HG02798 (cell line): ENCODE data around the gene PHLDB3.
A peak's percentile ranks its signal among the peaks of the same experiment; 100 is the strongest.
"Not testable (repeated sequence)": the region's sequence is repeated elsewhere in the genome, so short reads cannot be mapped to it uniquely, and the experiment has no call there.

Source experiments
- ATAC-seq: cut with Tn5 transposase; IDR thresholded peaks from one replicate; pipeline ENCODE4 v1.9.1; 2021; ENCODE audit warnings: mild to moderate bottlenecking; ENCODE audit not compliant: unreplicated experiment, poor library complexity

The PHLDB3 gene

DNA sequence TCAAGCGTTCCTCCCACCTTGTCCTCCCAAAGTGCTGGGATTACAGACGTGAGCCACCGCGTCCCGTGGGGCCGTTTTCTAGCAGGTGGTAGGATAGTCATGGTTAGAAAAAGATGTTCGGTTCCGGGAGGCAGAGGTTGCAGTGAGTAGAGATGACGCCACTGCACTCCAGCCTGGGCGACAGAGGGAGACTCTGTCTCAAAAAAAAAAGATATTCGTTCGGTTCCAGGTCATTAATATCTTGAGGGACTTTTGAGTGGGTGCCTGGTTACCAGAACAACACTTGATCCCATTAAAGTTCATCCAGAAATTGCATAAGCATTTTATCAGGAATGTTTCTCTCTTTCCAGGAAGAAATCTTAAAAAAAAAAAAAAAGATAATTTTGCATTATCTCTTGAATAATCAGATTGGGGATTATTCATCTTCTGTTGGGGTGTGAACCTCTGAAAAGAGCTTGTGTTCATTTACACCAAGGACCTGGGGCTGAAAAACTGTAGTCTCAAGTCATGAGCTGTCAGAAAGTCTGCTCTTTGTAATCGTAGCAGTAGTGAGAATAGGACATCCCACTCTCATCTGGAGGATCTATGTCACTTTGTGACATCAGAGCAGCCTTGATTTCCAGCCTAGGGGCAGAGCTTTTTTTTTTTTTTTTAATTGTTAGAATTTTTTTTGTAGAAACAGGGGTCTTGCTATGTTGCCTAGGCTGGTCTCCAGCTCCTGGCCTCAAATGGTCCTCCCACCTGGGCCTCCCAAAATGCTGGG, 23.5 kb upstream of the PHLDB3 start:
- ATAC-seq: no peak

DNA sequence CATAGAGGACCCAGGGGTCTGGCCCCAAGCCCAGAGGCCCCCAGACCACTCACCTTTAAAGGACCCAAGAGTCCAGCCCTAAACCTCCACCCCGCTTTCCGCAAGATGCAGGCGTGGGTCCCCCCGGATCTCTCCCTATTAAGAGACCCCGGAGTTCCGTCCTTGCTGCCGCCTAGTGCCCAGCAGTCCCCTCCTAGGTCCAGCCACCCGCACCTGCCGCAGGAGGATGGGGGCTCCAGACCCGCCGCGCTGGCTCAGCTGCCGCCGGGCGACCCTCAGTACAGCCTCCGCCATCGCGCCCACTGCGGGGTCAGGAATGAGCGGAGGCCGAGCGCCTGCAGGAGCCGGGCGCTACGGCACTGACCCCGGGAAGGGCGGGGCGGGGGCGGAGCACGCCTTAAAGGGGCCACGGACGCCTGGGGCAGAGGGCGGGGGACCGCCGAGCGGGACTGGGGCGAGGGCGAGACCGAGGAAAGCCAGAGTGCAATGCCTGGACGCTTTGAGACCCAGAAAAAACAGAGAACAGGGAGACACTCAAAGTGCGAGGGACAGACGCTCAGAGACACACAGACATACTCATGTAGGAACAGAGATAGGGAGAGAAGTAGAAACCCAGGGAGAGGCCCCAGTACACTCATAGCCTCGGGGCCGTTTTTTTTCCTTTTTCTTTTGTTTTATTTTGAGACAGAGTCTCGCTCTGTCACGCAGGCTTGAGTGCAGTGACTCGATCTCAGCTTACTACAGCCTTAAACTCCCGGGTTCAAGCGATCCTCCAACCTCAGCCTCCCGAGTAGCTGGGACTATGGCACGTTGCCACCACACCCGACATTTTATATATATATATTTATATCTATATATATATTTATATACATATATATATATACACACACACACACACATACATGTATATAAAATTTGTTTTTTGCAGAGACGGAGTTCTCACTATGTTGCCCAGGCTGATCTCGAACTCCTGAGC, 22.6 kb upstream of the PHLDB3 start, which contains the start of gene ETHE1:
Gene ETHE1 (minus strand): TSS at position 318 of the 976 bp plus-strand sequence. CDS start 24 bp downstream, at position 294.
- peak; percentile 78 for ATAC-seq

DNA sequence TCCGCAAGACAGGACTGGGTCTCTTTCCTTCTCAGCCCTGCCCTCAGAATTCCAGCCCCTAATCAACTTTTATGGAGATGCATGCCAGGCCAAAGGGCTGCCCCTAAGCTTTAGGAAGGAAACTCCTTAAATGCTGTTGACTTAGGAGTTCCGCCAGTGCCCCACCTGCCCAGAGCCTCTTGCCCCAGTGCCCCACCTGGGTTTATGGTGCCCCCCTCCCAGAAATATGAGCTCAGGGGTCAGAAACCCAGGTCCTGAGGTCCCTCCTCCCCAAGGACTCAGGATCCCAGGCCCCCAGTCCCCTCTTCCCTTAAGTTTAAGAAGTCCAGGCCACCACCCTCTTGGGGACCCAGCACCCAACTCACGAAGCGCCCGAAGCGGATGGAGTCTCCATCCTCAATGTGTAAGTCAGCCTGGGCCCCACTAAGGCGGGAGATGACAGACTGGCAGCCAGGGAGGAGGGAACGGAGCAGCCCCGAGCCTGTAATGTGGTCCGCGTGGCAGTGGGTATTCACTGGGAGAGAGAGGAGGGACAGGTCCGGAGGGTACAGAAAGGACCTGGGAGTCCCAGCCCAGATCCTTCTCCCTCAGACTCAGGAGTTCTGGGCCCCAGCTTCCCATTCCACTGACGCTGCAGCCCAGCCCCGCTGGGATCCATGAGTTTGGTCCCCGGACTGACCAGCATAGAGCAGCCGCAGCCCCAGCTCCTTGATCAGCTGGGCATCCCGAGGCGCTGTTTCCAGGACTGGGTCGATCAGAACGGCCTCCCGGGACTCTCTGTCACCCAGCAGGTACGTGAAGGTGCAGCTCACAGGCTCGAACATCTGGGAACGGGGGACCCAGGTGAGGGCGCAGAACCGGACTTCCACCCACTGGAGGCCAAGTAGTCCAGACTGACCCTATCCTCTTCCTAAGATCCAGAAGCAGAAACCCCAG, 21.6 kb upstream of the PHLDB3 start:
- ATAC-seq: no peak

DNA sequence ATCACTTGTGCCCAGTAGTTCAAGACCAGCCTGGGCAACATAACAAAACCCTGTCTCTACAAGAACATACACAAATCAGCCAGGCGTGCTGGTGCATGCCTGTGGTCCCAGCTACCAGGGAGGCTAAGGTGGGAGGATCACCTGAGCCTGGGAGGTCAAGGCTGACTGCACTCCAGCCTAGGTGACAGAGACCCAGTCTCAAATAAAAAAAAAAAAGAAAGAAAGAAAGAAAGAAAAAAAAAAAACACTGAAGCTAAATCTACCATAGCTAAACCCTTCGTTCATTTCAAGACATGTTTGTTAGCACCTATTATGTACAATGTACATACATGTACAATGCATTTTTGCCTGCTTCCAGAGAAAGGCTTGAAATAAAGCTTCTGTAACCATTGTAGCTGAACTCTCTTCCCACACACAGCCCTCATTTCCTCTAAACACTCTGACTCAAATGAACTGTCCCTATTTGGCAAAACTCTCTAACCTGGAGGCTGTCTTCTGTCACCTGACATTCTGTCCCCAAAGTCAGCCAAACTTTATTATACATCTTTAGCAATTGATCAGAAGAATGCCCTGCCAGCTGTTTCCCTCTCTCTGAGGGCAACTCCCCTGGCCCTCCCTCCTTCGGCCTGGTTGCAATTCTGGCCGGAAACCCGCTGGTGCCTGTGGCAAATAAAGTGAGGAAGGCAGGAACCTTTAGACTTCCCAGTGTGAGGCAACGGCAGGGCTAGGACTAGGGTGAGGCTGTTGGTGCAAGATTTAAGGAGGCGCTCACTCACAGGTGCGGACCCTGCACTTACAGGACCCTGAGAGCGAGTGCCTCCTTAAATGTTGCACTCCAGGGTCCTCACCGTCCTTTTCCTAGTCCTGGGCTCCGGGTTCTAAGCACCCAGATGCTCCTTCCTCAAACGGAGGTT, 20.6 kb upstream of the PHLDB3 start:
- peak; percentile 47 for ATAC-seq

DNA sequence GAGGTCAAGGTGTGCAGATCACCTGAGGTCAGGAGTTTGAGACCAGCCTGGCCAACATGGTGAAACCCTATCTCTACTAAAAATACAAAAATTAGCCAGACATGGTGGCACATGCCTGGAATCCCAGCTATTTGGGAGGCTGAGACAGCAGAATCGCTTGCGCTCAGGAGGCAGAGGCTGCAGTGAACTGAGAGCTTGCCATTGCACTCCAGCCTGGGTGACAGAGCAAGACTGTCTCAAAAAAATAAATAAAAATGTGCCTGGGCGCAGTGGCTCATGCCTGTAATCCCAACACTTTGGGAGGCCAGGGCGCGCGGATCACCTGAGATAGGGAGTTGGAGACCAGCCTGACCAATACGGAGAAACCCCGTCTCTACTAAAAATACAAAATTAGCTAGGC, 19.1 kb upstream of the PHLDB3 start:
- not testable (repeated sequence) for ATAC-seq

DNA sequence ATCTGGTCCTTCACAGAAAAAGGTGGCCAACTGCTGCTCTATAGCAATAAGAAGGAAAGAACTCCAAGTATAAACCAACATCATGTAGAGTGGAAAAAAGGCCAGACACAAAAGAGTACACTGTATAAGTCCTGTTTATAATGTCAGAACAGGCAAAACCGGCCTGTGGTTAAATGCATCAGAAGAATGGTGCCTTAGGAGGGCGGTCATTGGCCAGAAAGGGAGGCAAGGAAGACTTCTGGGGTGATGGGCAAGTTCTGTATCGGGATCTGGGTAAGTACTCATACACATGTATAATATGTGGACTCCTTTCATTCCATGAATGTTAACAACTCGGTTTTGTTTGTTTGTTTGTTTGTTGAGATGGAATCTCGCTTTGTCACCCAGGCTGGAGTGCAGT, 18.4 kb upstream of the PHLDB3 start:
- ATAC-seq: no peak

DNA sequence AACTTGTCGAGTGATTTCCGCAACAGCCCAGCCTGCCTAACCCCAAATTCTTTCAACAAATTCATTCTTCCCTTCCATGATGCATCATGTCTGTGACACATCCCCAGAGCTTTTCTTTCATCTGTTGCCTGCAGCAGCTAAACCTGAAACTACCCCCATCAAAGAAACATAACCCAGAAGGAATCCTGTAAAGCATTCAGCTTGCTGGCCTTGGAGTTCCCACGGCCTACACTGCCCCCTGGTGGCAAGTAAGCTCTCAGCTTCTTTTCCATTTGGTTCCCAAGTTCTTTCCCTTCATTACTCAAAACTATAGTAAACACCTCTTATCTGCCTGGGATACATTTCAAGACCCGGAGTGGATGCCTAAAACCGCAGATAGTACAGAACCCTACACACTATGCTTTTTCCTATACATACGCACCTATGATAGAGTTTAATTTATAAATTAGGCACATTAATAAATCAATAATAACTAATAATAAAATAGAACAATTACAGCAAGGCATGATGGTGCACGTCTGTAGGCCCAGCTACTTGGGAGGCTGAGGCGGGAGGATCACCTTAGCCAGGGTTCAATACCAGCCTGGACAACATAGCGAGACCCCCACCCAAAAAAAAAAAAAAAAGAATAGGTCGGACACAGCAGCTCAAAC, 15.0 kb upstream of the PHLDB3 start:
- no peak for ATAC-seq

DNA sequence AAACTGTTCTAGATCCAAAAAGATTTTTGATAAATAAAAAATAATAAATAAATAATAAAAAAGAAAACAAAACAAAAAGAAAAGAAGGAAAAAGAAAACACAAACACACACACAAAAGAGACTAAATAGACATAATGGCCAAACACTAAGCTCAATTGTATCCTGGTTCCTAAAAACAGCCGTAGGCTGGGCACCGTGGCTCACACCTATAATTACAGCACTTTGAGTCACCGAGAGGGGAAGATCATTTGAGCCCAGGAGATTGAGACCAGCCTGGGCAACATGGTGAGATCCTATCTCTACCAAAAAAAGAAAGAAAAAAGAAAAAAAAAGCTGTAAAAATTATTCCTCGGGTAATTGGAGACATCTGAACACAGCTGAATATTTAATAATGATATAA, 13.5 kb upstream of the PHLDB3 start:
- no peak for ATAC-seq

DNA sequence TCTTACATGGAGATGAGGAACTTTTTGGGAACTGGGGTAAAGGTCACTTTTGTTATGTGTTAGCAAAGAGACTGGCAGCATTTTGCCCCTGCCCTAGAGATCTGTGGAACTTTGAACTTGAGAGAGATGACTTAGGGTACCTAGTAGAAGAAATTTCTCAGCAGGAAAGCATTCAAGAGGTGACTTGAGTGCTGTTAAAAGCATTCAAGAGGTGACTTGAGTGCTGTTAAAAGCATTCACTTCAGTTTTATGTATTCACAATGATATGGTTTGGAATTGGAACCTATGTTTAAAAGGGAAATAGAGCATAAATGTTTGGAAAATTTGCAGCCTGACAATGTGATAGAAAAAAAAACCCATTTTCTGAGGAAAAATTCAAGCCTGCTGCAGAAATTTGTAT, 7.9 kb upstream of the PHLDB3 start:
- ATAC-seq: not testable (repeated sequence)

DNA sequence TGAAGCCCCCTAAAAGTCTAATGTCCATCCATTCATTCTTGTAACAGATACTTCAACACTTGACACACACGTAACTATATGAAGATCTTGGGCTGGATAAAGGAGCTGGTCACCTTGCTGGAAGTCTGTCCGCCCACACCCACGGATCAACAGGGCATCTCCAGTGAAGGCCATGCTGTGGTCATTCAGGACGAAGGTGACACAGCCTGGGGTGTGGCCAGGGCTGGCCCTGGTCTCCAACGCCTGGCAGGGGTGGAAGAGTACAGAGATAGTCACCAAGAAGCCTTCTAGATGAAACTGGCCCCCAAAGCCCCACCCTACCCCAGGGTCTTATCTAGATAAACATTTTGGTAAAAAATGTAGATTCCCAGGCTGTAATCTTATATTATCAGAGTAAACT, 6.8 kb upstream of the PHLDB3 start:
- ATAC-seq: no peak

DNA sequence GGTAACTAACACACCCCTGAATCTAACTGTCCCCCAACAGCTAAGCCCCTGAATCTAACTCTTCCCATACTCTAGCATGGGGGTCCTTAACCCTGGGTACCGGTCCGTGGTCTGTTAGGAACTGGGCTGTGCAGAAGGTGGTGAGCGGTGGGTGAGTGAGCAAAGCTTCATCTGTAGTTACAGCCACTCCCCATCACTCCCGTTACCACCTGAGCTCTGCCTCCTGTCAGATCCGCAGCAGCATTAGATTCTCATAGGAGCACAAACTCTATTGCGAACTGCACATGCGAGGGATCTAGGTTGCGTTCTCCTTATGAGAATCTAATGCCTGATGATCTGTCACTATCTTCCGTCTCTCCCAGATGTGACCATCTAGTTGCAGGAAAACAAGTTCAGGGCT, 6.2 kb upstream of the PHLDB3 start:
- no peak for ATAC-seq

DNA sequence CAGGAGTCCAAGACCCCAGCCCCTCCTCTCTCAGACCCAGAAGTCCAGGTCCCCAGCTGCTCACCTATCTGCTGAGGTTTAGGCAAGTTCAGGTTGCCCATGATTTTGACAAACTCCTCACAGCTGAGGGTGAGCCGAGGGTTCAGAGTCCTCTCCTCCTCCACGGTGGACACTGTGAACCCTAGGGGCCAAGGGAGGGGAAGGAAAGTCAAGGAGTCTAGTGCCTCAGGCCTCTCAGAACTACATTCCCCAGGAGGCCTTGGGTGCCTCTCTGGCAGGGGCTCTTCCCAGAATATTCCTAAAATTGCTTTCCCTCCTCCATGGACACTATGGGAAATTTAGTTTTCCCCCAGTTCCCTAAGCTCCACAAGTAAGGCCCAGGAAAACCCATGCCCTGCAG, 3.3 kb upstream of the PHLDB3 start:
- ATAC-seq: no peak

DNA sequence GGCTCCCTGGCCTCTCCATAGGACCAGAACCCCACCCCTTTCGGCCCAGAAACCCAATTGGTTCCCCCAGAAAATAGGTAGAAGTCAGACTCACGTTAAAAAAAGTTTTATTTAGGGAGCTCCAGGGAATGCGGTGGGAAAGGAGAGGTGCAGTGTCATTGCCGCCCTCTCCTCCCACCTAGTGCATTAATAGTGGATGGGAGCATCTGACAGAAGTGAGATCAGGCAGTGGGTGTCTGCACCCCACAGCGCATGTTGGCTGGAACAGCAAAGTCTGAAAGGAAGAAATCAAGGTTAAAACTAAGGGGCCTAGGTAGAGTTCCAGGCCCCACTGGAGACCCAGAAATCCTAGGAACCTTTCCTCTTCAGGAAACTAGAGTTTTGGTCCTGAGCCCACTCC, 2.1 kb upstream of the PHLDB3 start:
- ATAC-seq: no peak

DNA sequence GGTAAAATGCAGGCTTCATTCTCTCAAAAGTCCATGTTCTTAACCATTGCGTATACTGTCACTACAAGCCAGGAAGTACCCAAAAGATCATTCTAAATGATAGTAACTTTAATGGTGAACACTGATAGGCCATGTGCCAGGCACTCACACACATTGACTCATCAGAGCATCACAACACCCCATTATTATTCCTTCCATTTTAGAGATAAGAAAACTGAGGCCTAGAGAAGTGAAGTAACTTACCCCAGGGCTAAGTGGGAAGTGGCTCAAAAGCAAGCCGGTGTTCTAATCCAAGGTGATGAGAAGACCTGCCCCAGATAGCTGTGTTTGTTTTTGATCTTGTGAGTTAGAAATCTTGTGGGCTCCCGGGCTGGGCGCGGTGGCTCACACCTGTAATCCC, 1.4 kb upstream of the PHLDB3 start:
- no peak for ATAC-seq

DNA sequence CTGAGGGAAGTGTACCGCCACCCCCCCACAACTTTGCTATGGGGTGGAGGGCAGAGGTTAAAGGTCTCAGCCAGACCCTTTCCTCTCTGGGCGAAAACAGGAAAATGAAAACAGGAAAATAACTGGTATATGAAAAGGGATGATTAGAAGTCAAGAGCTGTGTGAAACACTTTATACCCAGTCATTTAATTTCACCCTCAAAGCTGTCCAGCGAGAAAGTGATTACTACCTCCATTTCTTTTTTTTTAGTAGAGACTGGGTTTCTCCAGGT, 575 bp upstream of the PHLDB3 start:
- ATAC-seq: no peak

DNA sequence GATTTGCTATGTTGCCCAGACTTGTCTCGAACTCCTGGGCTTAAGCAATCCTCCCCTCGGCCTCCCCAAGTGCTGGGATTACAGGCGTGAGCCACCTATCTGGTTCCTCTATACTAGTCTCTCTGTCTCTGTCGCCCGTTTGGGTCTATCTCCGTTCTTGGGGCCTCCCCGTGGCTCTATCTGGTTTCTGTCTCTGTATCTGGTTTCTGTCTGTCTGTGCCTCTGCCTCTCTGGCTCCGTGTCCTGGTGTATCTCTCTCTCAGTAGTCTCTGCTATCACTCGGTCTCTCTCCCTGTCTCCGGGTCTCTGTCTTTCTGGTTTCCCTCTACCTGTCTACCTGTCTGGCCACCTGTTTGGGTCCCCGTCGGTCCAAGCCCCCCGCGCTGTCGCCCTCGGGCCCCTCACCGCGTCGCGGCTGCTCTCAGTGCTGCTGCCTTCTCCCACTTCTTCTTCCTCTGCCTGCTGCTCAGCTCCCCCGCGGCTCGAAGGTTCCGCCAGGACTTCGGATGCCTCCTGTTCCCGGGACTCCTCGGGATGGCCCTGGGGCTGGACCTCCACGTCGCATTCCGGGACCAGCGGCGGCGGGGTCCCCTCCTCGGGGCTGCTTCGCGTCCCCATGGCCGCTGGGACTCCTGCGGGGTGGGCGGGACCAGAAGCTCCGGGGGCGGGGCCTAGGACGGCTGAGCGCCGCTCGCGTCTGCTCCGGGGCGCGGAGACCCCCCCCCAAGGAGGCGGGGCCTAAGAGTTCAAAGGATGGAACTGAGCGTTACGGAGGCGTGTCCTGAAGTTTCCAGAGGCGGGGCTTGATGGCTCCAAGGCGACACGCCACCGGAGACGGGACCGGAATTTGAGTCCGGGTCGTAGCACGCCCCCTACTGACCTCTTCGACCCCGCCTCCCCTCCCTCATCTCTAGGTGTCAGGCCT, 783 bp downstream of the PHLDB3 start:
- peak; percentile 90 for ATAC-seq

DNA sequence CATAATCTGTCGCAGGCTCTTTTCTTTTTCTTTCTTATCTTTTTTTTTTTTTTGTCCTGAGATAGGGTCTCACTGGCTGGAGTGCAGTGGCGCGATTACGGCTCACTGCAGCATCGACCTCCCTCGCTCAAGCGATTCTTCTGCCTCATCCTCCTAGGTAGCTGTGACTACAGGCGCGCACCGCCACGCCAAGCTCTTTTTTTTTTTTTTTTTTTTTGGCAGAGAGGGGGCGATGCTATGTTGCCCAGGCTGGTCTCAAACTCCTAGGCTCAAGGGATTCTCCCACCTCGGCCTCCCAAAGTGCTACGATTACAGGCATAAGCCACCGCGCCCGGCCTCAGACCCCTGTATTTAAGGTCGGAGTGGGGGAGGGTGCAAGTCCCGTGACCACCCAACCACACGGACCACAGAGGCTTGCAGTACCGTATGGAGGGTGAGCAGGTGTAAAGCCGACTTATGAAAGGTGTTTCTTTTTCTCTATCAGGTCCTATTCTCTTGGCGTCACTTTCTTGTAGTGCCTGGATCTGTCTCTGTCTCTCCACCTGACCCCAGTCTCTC, 2.0 kb downstream of the PHLDB3 start:
- no peak for ATAC-seq
